HEK293 (cell line): Measurements from ENCODE around the gene ASIC3.

Source experiments
- CTCF ChIA-PET: fragments of 350-600 bp; formaldehyde crosslinking; extraction: SDS; loops from one replicate; lab custom pipeline; 2021; ENCODE audit warnings: antibody characterized with exemption; lab: Yijun Ruan, JAX
- POLR2A ChIA-PET: fragments of 300-600 bp; formaldehyde crosslinking; extraction: SDS; loops from one replicate; lab custom pipeline; 2020; ENCODE audit warnings: antibody characterized with exemption, inconsistent platforms; lab: Yijun Ruan, JAX
- H3K27ac ChIP-seq: fragments of 200-500 bp; sonication (Bioruptor generic); 2 replicates; pipeline ENCODE4 v1.5.1; 2014; ENCODE audit warnings: low read depth, low read length, control low read depth, inconsistent platforms; ENCODE audit errors: extremely low read depth
- H3K36me3 ChIP-seq, 2 experiments: fragments of 200-500 bp in 1 of 2; sonication (Bioruptor generic) in 1 of 2; 1 replicate in 1 of 2; 2 replicates in 1 of 2; pipeline ENCODE4 v1.5.1; 2014 to 2017; ENCODE audit warnings: inconsistent platforms in 2 of 2, low read length in 2 of 2; ENCODE audit not compliant: control insufficient read depth in 2 of 2, insufficient read depth in 1 of 2
- H3K4me1 ChIP-seq: fragments of 200-500 bp; sonication (Bioruptor generic); 2 replicates; pipeline ENCODE4 v1.5.1; 2014; ENCODE audit warnings: mild to moderate bottlenecking, low read length, inconsistent platforms; ENCODE audit not compliant: control insufficient read depth, insufficient read depth
- H3K4me3 ChIP-seq: 2 replicates; pipeline ENCODE4 v1.5.1; 2011; ENCODE audit warnings: low read depth, mild to moderate bottlenecking, control low read depth, low read length, moderate library complexity
- H3K9me3 ChIP-seq: fragments of 200-500 bp; sonication (Bioruptor generic); 2 replicates; pipeline ENCODE4 v1.5.1; 2014; ENCODE audit warnings: low read depth, low read length, inconsistent platforms; ENCODE audit not compliant: control insufficient read depth, insufficient read depth
- ELK4 ChIP-seq: IDR thresholded peaks from 2 replicates; pipeline ENCODE4 v1.6.1; 2011; ENCODE audit warnings: mild to moderate bottlenecking, low read depth, low read length, borderline replicate concordance
- FEZF1 ChIP-seq: fragments of 450-650 bp; formaldehyde crosslinking; IDR thresholded peaks from 2 replicates; pipeline ENCODE4 v1.5.1; 2016; ENCODE audit warnings: missing biosample characterization, missing genetic modification characterization
- REST ChIP-seq: fragments of 450-650 bp; formaldehyde crosslinking; IDR thresholded peaks from 2 replicates; pipeline ENCODE4 v1.5.1; 2016; ENCODE audit warnings: missing biosample characterization, missing genetic modification characterization
- SCRT2 ChIP-seq: fragments of 450-650 bp; formaldehyde crosslinking; IDR thresholded peaks from 2 replicates; pipeline ENCODE4 v1.5.1; 2016; ENCODE audit warnings: missing biosample characterization, missing genetic modification characterization
- ZFHX2 ChIP-seq: fragments of 450-650 bp; formaldehyde crosslinking; conservative IDR thresholded peaks from 2 replicates; pipeline ENCODE4 v1.5.1; 2016; ENCODE audit warnings: missing biosample characterization, missing genetic modification characterization
- ZIC2 ChIP-seq: fragments of 450-650 bp; formaldehyde crosslinking; IDR thresholded peaks from 2 replicates; pipeline ENCODE4 v1.5.1; 2016; ENCODE audit warnings: missing biosample characterization, missing genetic modification characterization
- ZNF121 ChIP-seq: fragments of 450-650 bp; formaldehyde crosslinking; IDR thresholded peaks from 2 replicates; pipeline ENCODE4 v1.5.1; 2016; ENCODE audit warnings: missing biosample characterization, missing genetic modification characterization
- ZNF132 ChIP-seq: fragments of 450-650 bp; formaldehyde crosslinking; IDR thresholded peaks from 2 replicates; pipeline ENCODE4 v1.5.1; 2017; ENCODE audit warnings: missing biosample characterization, missing genetic modification characterization, borderline replicate concordance
- ZNF133 ChIP-seq: fragments of 450-650 bp; formaldehyde crosslinking; IDR thresholded peaks from 2 replicates; pipeline ENCODE4 v1.5.1; 2016; ENCODE audit warnings: missing biosample characterization, missing genetic modification characterization
- ZNF155 ChIP-seq: fragments of 450-650 bp; formaldehyde crosslinking; IDR thresholded peaks from 2 replicates; pipeline ENCODE4 v1.5.1; 2016; ENCODE audit warnings: missing biosample characterization, missing genetic modification characterization
- ZNF174 ChIP-seq: fragments of 450-650 bp; formaldehyde crosslinking; IDR thresholded peaks from 2 replicates; pipeline ENCODE4 v1.5.0; 2017; ENCODE audit warnings: missing biosample characterization, mild to moderate bottlenecking, missing genetic modification characterization
- ZNF184 ChIP-seq: fragments of 450-650 bp; IDR thresholded peaks from 2 replicates; pipeline ENCODE4 v1.5.1; 2018; ENCODE audit warnings: missing biosample characterization, mild to moderate bottlenecking, missing genetic modification characterization
- ZNF335 ChIP-seq: fragments of 450-650 bp; formaldehyde crosslinking; conservative IDR thresholded peaks from 2 replicates; pipeline ENCODE4 v1.5.1; 2016; ENCODE audit warnings: missing biosample characterization, missing genetic modification characterization
- ZNF366 ChIP-seq: fragments of 450-650 bp; formaldehyde crosslinking; conservative IDR thresholded peaks from 2 replicates; pipeline ENCODE4 v1.5.1; 2016; ENCODE audit warnings: missing biosample characterization, missing genetic modification characterization
- ZNF433 ChIP-seq: fragments of 450-650 bp; formaldehyde crosslinking; IDR thresholded peaks from 2 replicates; pipeline ENCODE4 v1.5.1; 2016; ENCODE audit warnings: missing biosample characterization, missing genetic modification characterization, low read depth
- ZNF488 ChIP-seq: fragments of 450-650 bp; formaldehyde crosslinking; IDR thresholded peaks from 2 replicates; pipeline ENCODE4 v1.5.1; 2016; ENCODE audit warnings: missing biosample characterization, missing genetic modification characterization
- ZNF530 ChIP-seq: fragments of 450-650 bp; formaldehyde crosslinking; IDR thresholded peaks from 2 replicates; pipeline ENCODE4 v1.5.1; 2016; ENCODE audit warnings: low read depth, missing biosample characterization, missing genetic modification characterization
- ZNF555 ChIP-seq: fragments of 450-650 bp; formaldehyde crosslinking; conservative IDR thresholded peaks from 2 replicates; pipeline ENCODE4 v1.5.1; 2017; ENCODE audit warnings: missing biosample characterization, mild to moderate bottlenecking, missing genetic modification characterization, inconsistent platforms
- ZNF560 ChIP-seq: fragments of 450-650 bp; formaldehyde crosslinking; IDR thresholded peaks from 2 replicates; pipeline ENCODE4 v1.5.1; 2017; ENCODE audit warnings: missing biosample characterization, missing genetic modification characterization, borderline replicate concordance
- ZNF585B ChIP-seq: fragments of 450-650 bp; formaldehyde crosslinking; IDR thresholded peaks from 2 replicates; pipeline ENCODE4 v1.5.1; 2016; ENCODE audit warnings: missing biosample characterization, missing genetic modification characterization
- ZNF600 ChIP-seq: fragments of 450-650 bp; formaldehyde crosslinking; IDR thresholded peaks from 2 replicates; pipeline ENCODE4 v1.5.1; 2016; ENCODE audit warnings: missing biosample characterization, missing genetic modification characterization
- ZNF776 ChIP-seq: fragments of 450-650 bp; formaldehyde crosslinking; IDR thresholded peaks from 2 replicates; pipeline ENCODE4 v1.5.0; 2017; ENCODE audit warnings: missing biosample characterization, missing genetic modification characterization, borderline replicate concordance
- ZNF830 ChIP-seq: fragments of 450-650 bp; IDR thresholded peaks from 2 replicates; pipeline ENCODE4 v1.5.0; 2018; ENCODE audit warnings: missing biosample characterization, missing genetic modification characterization, low read depth, mild to moderate bottlenecking, moderate library complexity
- TF ChIP-seq, protein P1 (sequence below): fragments of 450-650 bp; formaldehyde crosslinking; IDR thresholded peaks from 2 replicates; pipeline ENCODE4 v1.5.1; 2016; ENCODE audit warnings: missing biosample characterization, missing genetic modification characterization

Gene ASIC3

DNA sequence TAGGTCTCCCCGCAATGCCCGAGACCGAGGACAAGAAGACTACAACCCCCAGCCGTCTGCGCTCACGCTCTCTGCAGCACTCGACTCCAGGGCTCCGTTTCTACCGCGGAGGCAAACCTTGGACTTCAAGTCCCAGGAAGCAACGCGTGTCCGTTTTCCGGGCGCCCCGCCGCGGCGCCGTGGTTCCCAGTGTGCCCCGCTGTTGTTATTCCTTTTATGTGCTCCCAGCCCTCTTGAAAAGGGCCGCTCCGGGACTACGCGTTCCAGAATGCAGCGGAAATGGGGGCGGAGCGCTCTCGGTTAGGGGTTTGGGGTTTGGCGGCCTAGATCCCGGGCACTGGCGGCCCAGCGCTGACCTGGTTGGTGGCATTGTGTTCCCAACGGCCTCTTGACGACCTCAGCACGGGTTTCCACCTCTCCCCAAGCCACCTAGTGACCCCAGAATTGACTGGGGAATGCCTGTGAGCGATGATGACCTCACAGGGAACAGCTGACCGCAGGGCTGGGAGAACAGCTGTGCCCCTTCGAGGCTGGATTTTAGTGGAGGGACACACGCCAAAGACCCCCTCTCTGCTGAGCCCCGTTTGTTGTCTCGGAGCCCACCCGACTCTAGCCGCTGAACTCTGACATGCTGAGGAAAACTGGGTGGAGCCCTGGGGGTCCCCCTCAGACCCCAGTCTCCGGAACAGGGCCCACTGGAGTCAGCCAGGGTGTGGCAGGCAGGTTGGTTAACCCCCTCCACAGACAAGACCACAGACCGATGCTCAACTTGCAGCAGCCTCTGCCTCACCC, 9.9 kb downstream of the ASIC3 start:
- CTCF ChIA-PET: interaction anchor here (0.8 to 1.9 kb wide), 3 partner anchors 27 to 46 kb away, joined by 3 to 4 read pairs (median 4); no protein-coding TSS in a partner anchor
- peak overlapping the region; percentile 48 for H3K27ac ChIP-seq
- H3K4me3 ChIP-seq: peak overlapping the region; percentile 49
- TF ChIP-seq, protein P1, sequence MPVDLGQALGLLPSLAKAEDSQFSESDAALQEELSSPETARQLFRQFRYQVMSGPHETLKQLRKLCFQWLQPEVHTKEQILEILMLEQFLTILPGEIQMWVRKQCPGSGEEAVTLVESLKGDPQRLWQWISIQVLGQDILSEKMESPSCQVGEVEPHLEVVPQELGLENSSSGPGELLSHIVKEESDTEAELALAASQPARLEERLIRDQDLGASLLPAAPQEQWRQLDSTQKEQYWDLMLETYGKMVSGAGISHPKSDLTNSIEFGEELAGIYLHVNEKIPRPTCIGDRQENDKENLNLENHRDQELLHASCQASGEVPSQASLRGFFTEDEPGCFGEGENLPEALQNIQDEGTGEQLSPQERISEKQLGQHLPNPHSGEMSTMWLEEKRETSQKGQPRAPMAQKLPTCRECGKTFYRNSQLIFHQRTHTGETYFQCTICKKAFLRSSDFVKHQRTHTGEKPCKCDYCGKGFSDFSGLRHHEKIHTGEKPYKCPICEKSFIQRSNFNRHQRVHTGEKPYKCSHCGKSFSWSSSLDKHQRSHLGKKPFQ (tag by site-specific recombination): no peak
- no peak for TF ChIP-seq ZNF433 (tag by site-specific recombination)
- no peak for TF ChIP-seq ZNF174
- TF ChIP-seq ZNF155 (tag by site-specific recombination): no peak
- TF ChIP-seq ZNF488 (tag by site-specific recombination): no peak
- TF ChIP-seq ZNF555 (tag by site-specific recombination): no peak
- TF ChIP-seq ZNF133 (tag by site-specific recombination): no peak
- 0 out of 2 replicates have a peak, but pooled peaks have one; percentile 23 for TF ChIP-seq ZFHX2 (tag by site-specific recombination)
- no peak for TF ChIP-seq ZNF366 (tag by site-specific recombination)
- no peak for TF ChIP-seq ZNF121
- TF ChIP-seq FEZF1 (tag by site-specific recombination): peak; percentile 61
- TF ChIP-seq SCRT2 (tag by site-specific recombination): no peak
- no peak for TF ChIP-seq ZNF184
- TF ChIP-seq ZNF560: no peak
- TF ChIP-seq ZNF530 (tag by site-specific recombination): no peak
- TF ChIP-seq REST (tag by site-specific recombination): no peak
- TF ChIP-seq ZNF600 (tag by site-specific recombination): peak; percentile 81
- TF ChIP-seq ZNF585B (tag by site-specific recombination): no peak
- peak; percentile 96 for TF ChIP-seq ZIC2 (tag by site-specific recombination)
- peak; percentile 84; the same call in 1 of the 2 replicates for TF ChIP-seq ELK4
- TF ChIP-seq ZNF830 (tag by site-specific recombination): no peak
- peak; percentile 87 for TF ChIP-seq ZNF335 (tag by site-specific recombination)
- no peak for TF ChIP-seq ZNF132 (tag by site-specific recombination)
- no peak for TF ChIP-seq ZNF776 (tag by site-specific recombination)

More for the DNA sequence above, 9.9 kb downstream of the ASIC3 start:
- Histone ChIP-seq H3K36me3 (peaks cover 0 to 42% of the 10 kb centered on the region in 2 experiments; a peak in 1 of 3 replicates), H3K9me3 (no peaks in the 10 kb centered on the region), H3K4me1 (no peaks in the 10 kb centered on the region; the same call in 1 of the 2 replicates)
- POLR2A ChIA-PET: interaction anchor here (0.5 to 3.4 kb wide), 11 partner anchors 11 to 169 kb away, joined by 3 to 13 read pairs (median 5); partner anchors contain the start of genes ABCB8, ABCF2 and FASTK
